NCI-H2171 treated with DMSO at 0.1 percent for 48 hours (cell line): ENCODE results near the gene ADCY6.

Source experiments
- DNase-seq: peaks from one replicate; lab custom pipeline; 2025; lab: John Stamatoyannopoulos, UW

Gene ADCY6

DNA sequence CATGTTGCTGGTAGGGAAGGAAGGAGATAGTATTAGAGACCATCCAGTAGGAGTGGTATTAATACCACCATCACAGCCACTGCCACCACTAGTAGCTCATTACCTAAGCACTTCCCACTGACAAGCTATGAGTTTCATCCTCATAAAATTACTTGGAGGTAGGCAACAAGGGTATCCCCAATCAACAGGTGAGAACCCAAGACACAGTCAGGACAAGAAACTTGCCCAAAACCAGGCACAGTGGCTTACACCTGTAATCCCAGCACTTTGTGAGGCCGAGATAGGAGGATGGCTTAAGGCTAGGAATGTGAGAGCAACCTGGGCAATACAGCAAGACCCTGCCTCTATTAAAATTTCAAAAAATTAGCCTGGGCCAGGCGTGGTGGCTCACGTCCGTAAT is 5.5 kb downstream of the ADCY6 start:
- no peak for DNase-seq

GRCh38 chr12:48782457-48783395 is 6.2 kb downstream of the ADCY6 start:
- no peak for DNase-seq

GRCh38 chr12:48781750-48782456 is 7.0 kb downstream of the ADCY6 start:
- no peak for DNase-seq

- no peak for DNase-seq
Measured at GRCh38 chr12:48780381-48781025, 8.4 kb downstream of the ADCY6 start.

- no peak for DNase-seq
Measured at GRCh38 chr12:48779869-48780268, 9.0 kb downstream of the ADCY6 start.

GRCh38 chr12:48777501-48778400 is 11.1 kb downstream of the ADCY6 start:
- DNase-seq: no peak

DNA sequence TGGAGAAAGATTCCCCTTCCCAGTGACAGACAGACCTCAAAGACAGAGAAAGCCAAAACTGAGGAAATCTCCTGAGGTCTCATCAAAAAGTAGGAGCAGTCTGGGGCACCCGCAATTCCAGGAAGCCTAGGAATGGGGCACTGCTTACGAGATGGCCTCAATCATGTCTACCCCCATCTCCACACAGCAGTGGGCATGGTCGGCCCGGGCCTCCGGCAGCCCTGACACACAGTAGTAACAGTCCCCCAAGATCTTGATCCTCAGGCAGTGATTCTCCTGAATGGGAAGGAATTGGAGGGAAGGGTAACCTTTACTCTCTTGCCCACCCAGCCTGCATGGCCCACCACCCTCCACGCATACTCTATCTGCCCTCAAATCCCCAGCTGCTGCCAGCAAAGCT is 11.9 kb downstream of the ADCY6 start:
- DNase-seq: no peak

- DNase-seq: no peak
Measured at GRCh38 chr12:48775991-48776649, 12.8 kb downstream of the ADCY6 start.

GRCh38 chr12:48775299-48775698 is 13.6 kb downstream of the ADCY6 start:
- DNase-seq: no peak

- DNase-seq: no peak
Measured at GRCh38 chr12:48774516-48774915, 14.4 kb downstream of the ADCY6 start.

- no peak for DNase-seq
Measured at GRCh38 chr12:48773686-48774085, 15.2 kb downstream of the ADCY6 start.

DNA sequence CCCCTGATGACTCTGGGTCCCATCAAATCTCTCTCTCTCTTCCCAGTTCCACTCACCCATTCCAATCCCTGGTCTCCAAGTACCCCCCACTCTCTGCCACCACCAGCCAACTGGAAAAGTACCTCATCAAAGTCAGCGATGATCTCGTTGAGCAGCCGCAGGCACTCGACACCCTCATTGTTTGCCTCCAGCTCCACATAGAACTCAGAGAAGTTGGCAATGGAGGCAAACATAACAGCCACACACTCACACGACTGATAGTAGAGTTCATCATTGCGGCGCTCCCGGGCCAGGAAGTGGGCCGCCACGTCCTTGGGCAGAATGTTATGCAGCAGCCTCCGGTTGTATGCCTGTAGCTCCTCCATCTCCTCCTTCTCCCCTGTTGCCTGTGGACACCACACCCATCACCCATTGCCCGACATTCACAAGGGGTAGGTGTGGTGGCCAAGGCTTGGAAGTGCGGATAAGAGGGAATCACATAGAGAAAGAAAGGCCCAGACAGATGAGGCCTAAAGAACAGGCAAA is 17.2 kb downstream of the ADCY6 start:
- no peak for DNase-seq

DNA sequence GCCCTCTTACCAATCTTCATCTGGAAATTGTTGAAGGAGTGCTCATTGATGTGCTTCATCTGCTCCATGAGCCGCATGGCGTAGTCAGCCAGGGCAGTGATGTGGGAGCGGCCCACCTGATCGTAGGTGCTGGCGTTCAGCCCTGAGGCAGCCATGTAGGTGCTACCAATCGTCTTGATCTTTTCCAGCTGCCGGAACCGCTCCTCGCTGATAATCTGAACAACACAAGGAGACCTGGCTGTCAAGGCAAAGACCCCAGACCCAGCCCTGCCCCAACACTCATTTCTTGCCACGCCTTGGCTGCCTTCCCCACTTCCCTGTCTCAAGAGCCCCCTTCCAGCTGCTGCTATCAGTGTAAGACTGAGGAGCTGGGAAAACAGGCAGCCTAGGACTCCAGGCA is 18.1 kb downstream of the ADCY6 start:
- no peak for DNase-seq

DNA sequence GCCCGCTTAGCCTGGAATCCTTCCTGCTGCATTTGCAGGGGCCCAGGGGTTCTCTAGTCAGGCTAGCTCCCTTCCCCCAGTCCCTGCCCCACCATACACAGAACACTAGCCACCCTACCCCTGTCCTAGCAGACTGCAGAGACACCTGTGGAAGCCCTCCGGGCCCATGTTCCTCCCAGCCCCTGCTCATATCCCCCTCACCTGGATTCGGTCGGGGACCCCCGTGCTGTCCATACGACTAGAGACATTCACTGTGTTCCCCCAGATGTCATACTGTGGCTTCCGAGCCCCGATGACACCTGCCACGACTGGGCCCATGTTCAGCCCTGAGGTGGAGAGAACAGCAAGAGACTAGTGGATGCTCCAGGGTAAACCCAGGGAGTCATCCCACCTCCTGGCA is 20.2 kb downstream of the ADCY6 start:
- no peak for DNase-seq

DNA sequence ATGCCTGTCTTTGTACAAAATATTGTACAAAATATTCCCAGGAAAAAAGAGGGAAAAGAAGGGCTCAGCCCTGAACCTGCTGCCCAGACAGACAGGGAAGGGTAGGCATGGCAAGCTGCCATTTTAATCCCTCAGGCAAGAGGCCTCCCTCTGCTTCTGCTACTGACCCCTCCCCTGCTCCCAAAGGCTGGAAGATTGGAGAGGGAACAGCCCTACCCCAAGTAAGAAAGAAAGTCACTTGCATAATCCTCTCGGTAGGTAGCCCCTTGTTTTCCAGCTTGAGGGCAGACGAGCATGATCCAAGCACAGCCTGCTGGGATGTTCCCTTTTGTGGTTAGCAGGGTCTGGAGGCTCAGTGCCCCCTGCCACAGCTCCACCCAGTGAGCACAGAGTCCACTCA is 20.7 kb downstream of the ADCY6 start:
- no peak for DNase-seq

DNA sequence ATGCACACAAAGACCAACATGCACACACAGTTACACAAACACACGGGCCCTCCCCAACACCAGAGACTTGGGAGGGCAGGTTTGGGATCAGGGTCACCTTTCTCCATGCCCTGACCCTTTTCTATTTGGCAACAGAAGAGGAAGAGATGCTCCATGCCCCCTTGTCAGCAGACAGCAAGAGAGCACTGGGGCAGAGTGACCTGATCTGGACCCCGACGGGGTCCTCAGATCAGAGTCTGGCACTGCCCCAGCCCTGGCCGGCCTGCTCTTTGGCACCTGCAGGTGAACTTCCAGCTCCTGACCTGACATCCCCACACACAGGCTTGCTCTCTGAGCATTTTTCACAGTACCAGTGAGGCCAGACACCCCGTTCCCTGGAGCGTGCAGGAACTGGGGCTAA is 21.4 kb downstream of the ADCY6 start:
- no peak for DNase-seq

- no peak for DNase-seq
Measured at GRCh38 chr12:48767047-48767446, 21.8 kb downstream of the ADCY6 start.

- DNase-seq: no peak
Measured at GRCh38 chr12:48765753-48766162, 23.1 kb downstream of the ADCY6 start.

DNA sequence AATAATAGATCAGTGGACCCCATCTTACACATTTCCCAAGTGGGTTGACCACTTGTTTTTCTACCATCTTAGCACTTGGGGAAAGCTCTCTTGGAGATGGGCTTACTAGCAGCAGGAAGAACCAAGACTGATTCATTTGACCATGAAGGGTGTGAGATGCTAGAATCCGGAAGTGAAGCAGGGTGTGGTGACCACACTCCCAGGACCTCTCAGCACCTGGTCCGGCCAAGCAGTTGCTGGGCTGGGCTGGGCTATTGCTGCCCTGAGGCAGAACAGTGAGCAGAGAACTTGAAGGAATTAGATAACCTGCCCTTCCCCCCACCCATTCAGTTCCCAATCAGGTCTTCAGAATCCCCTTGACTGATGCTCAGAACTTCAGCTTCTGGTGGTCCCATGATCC is 24.4 kb downstream of the ADCY6 start:
- DNase-seq: no peak

DNA sequence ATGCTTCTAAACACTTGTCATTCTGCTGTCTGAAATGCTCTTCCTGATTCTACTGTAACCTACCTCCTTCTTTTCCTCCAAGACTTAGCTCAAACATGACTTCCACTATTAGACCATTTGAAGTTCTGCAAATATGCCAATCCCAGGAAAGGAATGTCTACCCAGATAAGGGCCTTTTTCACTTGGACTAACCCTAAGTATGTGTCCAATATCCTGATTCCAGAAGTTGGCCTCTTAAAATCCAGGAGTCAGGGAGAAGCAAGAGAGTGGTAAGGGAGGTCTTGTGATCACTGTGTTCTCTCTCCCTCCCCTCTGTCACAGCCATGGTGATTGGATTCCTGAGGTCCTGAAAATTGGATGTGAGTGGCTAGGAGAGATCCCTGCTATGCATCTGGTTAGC is 30.2 kb downstream of the ADCY6 start:
- DNase-seq: no peak

- no peak for DNase-seq
Measured at GRCh38 chr12:48758186-48758585, 30.7 kb downstream of the ADCY6 start.
